Hematopoietic multipotent progenitor cell treated with erythropoietin and hydrocortisone succinate and interleukin-3 and kit ligand, for 6 days (in vitro differentiated cells): ENCODE results near the gene GFRA4.
A peak's percentile ranks its signal among the peaks of the same experiment; 100 is the strongest.

Source experiments
- DNase-seq: peaks from one replicate; pipeline ENCODE4 v3.0.0-alpha.2; 2015

The GFRA4 gene

DNA sequence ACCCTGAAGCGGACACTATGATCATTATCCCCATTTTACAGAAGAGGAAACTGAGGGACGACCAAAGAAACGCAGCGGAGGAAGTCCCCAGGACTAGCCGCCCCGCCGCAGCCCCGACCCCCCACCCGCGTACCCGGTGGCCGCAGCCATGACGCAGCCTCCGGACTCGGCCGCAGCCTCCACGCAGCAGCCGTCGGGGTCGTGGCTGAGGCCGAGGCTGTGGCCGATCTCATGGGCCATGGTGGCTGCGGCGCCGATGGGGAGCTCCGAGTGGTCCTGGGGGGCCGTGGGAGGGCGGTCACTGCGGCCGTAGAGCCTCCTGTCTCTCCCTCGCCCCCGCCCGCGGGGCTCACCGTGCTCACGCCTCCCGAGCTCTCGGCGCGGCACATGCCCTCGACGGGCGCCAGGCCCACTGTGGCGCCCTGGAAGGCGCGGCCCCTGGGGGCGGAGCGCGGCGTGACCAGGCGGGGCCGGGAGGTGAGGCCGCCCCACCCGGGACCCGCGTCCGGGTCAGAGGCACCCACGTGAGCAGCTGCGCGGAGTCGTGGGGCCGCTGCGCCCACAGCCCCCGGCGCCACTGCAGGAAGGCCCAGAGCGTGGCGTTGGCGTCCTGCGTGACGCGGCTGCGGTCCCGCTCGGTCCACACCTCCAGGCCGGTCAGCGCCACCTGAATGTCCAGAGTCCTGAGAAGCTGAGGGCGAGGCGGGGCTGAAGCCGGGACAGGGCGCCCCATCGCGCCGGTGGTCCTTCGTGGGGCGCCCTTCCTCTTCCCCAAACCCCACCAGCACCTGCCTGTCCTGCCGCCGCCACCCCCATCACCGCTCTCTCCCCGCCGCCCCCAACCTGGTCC, 10.2 kb upstream of the GFRA4 start:
- DNase-seq = no peak

GRCh38 chr20:3672547-3673171, 9.5 kb upstream of the GFRA4 start:
- no peak for DNase-seq

DNA sequence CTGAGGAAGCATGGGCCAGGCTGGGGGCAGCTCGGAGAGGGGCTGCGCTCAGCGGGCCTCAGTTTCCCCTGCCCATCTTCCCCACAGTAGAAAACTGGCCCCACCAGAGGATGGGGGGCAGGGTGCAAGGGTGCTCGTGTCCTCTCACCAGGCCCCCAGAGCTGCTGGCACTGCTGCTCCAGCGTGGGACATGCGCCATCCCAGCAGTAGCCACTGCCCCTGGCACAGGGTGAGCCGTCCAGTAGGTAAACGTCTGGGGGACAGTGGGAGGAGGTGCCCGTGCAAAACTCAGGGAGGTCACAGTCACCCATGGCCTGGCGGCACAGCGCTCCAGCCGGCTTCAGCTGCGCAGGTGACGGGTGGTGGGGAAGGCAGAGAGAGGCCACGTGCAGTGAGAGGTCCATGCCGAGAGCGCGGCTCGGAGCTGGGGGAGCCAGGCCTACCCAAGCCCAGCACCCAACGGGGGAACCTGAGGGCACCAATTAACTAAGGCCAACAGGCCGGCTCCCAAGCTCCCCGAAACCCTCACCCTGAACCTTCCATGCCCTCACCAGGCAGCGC, 8.9 kb upstream of the GFRA4 start:
- DNase-seq = no peak

GRCh38 chr20:3670945-3671344, 7.7 kb upstream of the GFRA4 start:
- no peak for DNase-seq

- DNase-seq = peak; percentile 38
Observed at GRCh38 chr20:3670511-3670910, 7.3 kb upstream of the GFRA4 start.

GRCh38 chr20:3669710-3670367, 6.6 kb upstream of the GFRA4 start:
- no peak for DNase-seq

GRCh38 chr20:3667434-3668037, 4.3 kb upstream of the GFRA4 start:
- no peak for DNase-seq

GRCh38 chr20:3663858-3664257, 659 bp upstream of the GFRA4 start:
- no peak for DNase-seq

GRCh38 chr20:3661814-3662665, 1.2 kb downstream of the GFRA4 start:
- DNase-seq = no peak

- no peak for DNase-seq
Observed at GRCh38 chr20:3661060-3661813, 2.0 kb downstream of the GFRA4 start.

GRCh38 chr20:3660262-3661059, 2.7 kb downstream of the GFRA4 start:
- no peak for DNase-seq

DNA sequence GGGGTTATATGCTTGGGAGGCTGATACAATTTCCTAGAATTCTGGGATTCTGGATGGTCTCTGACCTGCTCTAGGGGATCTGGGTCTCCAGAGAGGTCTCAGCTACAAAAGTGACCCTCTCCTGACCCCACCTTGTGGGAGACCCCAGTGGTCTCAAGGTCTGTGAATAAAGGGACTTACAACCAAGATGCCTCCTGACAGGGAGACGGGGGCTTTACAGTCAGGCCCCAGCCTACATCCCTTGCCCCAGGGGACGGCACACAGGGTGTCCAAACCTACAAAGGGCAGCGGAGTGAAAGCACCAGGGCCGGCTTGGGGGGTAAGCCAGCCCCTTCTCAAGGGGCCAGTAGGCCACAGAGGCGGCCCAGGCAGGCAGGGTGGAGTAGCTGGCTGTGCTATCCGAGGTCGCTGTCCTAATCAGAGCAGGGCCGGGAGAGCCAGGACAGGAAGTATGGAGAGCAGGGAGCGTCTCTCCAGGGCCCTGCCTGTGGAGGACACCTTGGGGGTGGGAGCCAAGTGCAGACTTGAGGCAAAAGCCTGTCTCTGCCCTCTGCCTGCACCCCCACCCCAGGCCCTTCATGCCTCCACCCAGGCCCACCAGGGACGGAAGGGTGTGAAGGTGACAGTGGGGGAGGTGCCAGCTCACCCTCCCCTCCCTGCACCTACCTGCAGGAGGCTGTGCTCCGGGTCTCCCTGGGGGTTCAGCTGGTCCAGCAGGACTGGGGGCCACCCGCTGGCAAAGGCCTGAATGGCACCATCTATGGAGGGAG, 3.5 kb downstream of the GFRA4 start:
- no peak for DNase-seq

DNA sequence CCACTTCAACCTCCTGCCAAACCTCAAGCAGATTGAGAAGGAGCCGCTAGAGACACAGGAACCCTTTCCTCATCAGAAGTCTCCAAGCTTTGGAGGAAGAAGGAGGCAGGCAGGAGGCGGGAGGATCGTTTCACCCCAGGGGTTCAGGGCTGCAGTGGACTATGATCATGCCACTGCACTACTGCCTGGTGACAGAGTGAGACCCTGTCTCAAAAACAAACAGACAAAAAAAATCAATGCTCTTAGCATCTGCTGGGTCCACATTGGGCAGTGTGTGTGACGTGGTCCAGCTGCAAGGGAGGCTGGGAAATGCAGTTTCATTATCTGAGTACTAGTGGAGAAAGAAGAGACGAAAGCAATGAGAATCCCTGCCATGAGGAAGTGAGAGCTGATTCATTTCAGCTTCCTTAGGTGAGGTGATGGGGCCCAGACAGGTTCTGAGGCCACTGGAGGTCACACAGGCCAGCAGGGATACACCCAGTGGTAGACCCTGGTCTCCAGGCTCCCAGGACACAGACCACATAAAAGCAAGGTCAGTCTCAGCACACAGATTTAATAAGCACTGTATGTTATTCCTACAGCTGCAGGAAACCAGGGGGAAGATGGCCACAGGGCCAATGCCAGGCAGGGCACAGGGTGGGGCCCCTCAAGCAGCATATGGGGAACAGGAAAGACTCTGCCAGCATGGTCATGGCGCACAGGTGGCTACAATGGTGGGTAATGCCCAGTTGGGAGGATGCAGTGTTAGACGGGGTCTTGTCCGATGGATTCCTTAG, 4.3 kb downstream of the GFRA4 start:
- no peak for DNase-seq

GRCh38 chr20:3658019-3658715, 5.0 kb downstream of the GFRA4 start:
- DNase-seq = no peak

- no peak for DNase-seq
Observed at GRCh38 chr20:3655131-3655405, 8.1 kb downstream of the GFRA4 start.

DNA sequence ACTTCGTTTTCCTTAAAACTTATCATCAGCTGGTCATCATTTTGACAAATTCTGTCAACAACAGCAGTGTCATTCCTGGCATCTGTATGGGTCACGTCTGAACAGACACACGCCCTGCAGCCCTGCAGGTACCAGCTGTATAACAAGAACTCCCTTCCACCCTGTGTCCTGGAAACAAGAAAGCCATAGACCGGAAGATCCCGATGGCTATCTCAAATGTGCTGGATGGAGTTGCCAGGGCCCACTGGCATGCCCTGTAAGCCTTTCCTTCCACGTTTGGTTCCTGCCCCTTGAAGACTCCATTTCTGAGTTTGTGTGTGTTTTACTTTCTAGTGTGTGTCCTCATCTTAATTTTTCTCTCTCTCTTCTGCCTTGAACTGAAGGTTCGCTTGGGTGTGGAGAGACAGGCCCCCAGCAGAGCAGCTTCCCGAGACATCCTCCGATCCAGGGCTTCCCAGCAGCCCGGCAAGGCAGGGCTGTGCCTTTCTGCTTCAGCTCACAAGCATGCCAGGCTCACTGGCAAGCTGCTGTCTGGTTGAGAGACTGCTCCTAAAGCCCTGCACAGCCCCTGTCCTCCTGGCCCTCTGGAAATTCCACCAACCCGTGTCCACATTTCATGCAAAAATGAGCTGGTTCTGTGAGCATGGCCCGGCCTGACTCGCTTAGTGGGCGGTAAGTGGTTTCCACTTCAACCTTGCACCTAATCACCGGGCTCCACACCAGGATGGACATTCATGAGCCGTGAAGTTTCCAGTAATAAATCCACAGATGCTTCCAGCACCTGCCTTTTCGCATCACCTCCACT, 8.7 kb downstream of the GFRA4 start:
- no peak for DNase-seq

GRCh38 chr20:3653921-3654320, 9.3 kb downstream of the GFRA4 start:
- DNase-seq = no peak
